Epithelial cell of proximal tubule (primary cell): ENCODE results near the gene MED29. TPM values are rescaled to one million over a fixed set of nuclear protein-coding genes. Genes with fewer than 3 reads are reported as not detected.

Source experiments
- DNase-seq: peaks from one replicate; pipeline ENCODE4 v3.0.0-alpha.2; 2011; ENCODE audit warnings: low read depth
- H3K4me3 ChIP-seq: 2 replicates; pipeline ENCODE4 v1.5.1; 2011; ENCODE audit warnings: low read depth, mild to moderate bottlenecking, low read length
- CTCF ChIP-seq: conservative IDR thresholded peaks from 2 replicates; pipeline ENCODE4 v1.5.1; 2012; ENCODE audit warnings: low read depth, mild to moderate bottlenecking, low read length
- total RNA-seq: library from RNA; depleted of rRNA; stranded (reverse); fragments of >200 nt; gene quantifications from 2 replicates; pipeline ENCODE4 v1.2.3, GENCODE V29; 2015

Gene MED29
- 20.9 and 34.9 TPM in 2 replicates for total RNA-seq

DNA sequence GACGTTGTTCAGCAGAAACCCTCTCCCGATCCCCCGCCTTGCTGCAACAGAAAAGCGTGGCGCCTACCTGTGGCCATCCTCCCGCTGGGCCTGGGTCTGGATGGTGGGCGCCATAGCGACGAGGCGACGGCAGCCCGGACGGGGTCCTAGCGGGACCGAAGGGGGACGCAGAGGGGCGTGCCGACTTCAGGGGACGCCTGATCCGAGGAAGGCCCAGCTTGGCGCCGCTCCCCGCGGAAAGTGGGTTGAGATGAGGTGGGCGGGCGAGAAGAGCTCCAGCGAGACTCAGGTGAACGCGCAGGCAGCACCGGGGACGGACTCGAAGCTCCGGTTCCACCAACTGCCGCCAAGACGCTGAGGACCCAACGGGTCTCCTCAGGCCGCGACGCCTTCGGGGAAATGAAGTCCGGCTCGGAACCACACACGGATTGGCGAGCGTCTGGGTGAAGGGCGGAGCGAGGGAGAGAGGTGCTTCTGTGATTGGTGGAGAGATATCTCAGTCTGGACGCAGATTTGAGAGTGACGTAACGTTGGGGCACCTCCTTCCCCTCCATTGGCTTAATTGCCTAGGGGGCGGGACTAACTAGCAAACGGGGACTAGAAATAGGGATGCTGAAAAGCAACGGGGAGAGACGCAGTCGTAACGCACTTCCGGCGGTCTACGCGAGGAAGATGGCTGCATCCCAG, at the start of gene MED29, which contains the start of gene PAF1:
Gene MED29, plus strand, starts transcription at position 628 of the 687 bp plus-strand sequence. Its CDS starts 45 bp downstream, at position 673.
Gene PAF1, minus strand, starts transcription at position 356 of the 687 bp plus-strand sequence. Its CDS starts 242 bp downstream, at position 114.
- peak; percentile 97 for DNase-seq
- peak within 1 kb of the TSS; percentile 87 for H3K4me3 ChIP-seq
- TF ChIP-seq CTCF, result no peak

DNA sequence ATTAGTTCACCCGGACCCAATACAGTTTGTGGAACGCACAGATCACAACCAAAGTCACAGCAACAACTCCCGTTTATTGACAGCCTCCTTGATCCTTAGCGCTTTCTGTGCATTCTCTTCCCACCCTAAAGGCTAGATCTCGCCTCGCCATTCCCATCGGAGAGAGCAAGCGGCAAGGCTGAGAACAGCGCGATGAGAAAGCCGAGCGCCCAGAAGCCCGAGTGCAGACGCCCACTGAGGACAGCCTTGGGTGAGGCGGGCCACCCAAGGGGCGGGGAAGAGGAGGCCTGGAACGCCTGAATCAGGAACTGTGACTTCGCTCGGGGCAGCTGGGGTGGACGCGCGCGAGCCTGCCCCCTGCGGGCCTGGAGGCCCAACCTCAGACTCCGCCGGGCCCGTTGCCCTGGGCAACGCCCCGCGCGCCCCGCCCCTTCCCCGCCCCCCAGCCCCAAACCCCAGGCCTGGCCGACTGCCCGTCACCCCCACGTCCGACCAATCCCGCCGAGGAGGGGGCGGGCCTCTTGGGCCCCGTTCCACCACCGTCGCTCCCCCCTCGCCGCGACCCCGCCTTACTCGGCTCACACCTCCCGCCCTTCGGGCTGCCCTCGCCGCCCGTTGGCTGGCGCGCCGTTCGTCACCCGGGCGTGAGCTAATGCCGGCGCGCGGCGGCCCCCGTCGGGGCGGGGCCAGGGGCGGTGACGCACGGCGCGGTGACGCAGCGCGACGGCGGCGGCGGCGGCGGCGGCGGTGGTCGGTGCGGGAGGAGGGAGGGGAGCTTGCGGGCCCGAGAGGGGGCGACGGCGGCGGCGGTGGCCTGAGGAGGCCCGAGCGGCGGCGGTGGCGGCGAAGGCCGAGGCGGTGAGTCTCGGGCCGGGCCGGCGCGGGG, 49.2 kb upstream of the MED29 start, which contains the start of gene SAMD4B:
Gene SAMD4B, plus strand, starts transcription at position 703 of the 886 bp plus-strand sequence. CDS start 14,473 bp downstream, outside the sequence.
- peak within 1 kb of the TSS; percentile 100 for H3K4me3 ChIP-seq
- peak; percentile 52 for TF ChIP-seq CTCF
- DNase-seq, result peak; percentile 50

DNA sequence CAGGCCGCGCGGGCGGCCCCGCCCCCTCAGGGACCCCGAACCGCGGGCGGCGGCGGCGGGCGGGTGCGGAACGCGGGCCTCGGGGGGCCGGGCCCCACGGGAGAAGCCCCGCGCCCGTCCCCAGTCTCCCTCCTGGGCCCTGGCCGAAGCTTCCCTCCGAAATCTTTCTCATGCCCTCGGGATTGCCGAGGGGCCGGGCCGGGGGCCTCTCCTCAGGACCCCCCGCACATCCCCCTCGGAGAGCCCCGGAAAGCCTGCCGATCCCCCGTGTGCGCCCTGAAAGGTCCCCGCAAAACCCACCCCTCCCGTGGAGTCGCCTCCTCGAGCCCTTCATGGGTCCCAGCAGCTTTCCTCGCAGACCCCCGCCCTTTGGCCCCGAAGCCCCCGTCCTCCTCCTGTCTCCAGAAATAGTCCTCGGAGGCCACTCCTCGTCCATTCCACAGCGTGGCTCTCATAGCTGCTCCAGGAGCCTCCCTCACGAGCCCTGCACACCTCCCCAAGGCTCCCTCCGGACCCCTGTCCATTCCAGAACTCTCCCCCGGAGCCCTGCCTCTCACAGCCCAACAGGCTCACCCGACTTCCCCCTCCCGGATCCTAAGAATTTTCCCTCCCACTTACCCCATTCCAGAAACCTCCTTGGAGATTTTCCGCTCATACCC, 48.4 kb upstream of the MED29 start:
- no peak for DNase-seq
- no peak for TF ChIP-seq CTCF
- H3K4me3 ChIP-seq, result peak overlapping the region; percentile 93

GRCh38 chr19:39345956-39346355, 45.2 kb upstream of the MED29 start:
- no peak for DNase-seq
- no peak for TF ChIP-seq CTCF
- no peak overlapping the region for H3K4me3 ChIP-seq

DNA sequence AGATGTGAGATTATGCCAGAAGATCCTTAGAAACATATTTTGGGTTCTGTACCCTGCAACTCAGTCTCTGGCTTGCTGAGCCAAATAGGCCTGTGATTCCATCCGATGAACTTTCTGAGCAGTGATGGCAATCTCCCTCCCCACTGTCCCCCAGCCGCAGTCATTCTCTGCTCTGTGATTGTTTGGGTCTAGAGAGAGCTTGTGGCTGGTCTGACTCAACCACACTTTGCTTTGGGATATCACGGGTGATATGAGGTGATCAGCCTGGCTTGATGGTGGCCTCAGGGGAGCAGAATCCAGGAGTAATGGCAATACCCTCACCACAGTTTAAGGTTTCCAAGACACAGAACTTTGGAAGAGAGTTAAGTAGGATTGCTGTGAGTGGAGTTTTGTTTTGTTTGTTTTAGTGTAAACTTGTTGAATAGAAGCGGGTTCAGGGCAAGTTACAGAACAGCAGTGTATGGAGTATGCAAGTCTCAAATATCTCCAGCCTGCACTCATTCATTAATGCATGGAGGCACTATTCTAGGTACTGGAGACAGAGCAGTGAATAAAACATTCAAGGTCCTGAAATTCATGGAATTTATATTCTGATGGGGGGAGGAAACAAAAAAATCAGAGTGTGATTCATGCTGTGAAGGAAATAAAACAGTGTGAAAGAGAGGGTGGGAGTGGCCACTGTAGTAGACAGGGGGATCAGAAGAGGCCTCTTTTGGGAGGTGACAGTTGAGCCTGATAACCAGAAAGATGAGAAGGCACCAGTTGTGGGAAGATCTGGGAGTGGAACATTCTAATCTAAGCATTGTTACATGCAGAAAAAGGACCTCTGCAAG, 43.6 kb upstream of the MED29 start:
- no peak for DNase-seq
- no peak for TF ChIP-seq CTCF

DNA sequence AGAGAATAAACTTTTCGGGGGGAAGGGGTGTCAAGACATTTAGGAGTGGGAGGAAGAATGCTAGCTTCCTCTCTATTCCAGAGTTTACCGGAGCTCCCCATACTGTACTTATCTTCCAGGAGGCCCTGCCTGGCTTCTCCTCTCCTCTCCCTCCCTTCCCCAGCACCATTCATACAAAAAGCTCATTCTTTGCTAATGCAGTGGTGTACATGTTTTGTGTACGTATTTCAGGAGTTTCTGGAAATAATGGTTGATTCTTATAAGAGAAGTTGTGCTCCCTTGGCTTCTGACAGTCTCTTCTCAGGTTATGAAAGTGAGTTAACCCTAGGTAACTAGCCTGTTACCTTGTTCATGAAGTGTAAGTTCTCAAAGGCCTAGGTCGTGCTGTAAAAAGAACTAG, 41.9 kb upstream of the MED29 start:
- no peak for TF ChIP-seq CTCF
- no peak overlapping the region for H3K4me3 ChIP-seq
- DNase-seq, result no peak

More for the DNA sequence above, 43.6 kb upstream of the MED29 start:
- no peak overlapping the region for H3K4me3 ChIP-seq
